SK-N-SH treated with all-trans-retinoic acid at 6 μM for 48 hours (cell line): ENCODE results near the gene DOK5.

Source experiments
- ATAC-seq: fragments of 200-7000 bp; cut with Tn5 transposase; 3 replicates; pipeline ENCODE4 v1.9.1; 2020; ENCODE audit warnings: mild to moderate bottlenecking, moderate library complexity
- ESRRG ChIP-seq: fragments of 250-450 bp; sonication (Bioruptor Pico); IDR thresholded peaks from 2 replicates; pipeline ENCODE4 v1.6.1; 2021; ENCODE audit warnings: mild to moderate bottlenecking
- GLIS3 ChIP-seq: fragments of 250-450 bp; sonication (Bioruptor Pico); IDR thresholded peaks from 2 replicates; pipeline ENCODE4 v1.5.0; 2020; ENCODE audit warnings: mild to moderate bottlenecking, moderate library complexity
- OSR1 ChIP-seq: fragments of 250-450 bp; sonication (Bioruptor Pico); IDR thresholded peaks from 2 replicates; pipeline ENCODE4 v1.8.0; 2022; ENCODE audit warnings: moderate library complexity, mild to moderate bottlenecking, inconsistent platforms
- PPARA ChIP-seq: fragments of 250-450 bp; sonication (Bioruptor Pico); IDR thresholded peaks from 2 replicates; pipeline ENCODE4 v1.5.0; 2020; ENCODE audit warnings: mild to moderate bottlenecking, borderline replicate concordance
- TCF4 ChIP-seq: fragments of 250-450 bp; sonication (Bioruptor Pico); IDR thresholded peaks from 2 replicates; pipeline ENCODE4 v1.8.0; 2021; ENCODE audit warnings: mild to moderate bottlenecking, moderate library complexity, borderline replicate concordance
- TOX ChIP-seq: fragments of 250-450 bp; sonication (Bioruptor Pico); IDR thresholded peaks from 2 replicates; pipeline ENCODE4 v1.8.0; 2021; ENCODE audit warnings: mild to moderate bottlenecking, moderate library complexity, borderline replicate concordance
- TSHZ2 ChIP-seq: fragments of 250-450 bp; sonication (Bioruptor Pico); IDR thresholded peaks from 2 replicates; pipeline ENCODE4 v1.5.0; 2020; ENCODE audit warnings: mild to moderate bottlenecking, moderate library complexity
- ZC3H10 ChIP-seq: fragments of 250-450 bp; sonication (Bioruptor Pico); IDR thresholded peaks from 2 replicates; pipeline ENCODE4 v1.5.1; 2021; ENCODE audit warnings: mild to moderate bottlenecking, moderate library complexity
- ZFP3 ChIP-seq: fragments of 250-450 bp; sonication (Bioruptor Pico); IDR thresholded peaks from 2 replicates; pipeline ENCODE4 v1.5.0; 2020; ENCODE audit warnings: mild to moderate bottlenecking, moderate library complexity
- ZFP30 ChIP-seq: fragments of 450-650 bp; formaldehyde crosslinking; IDR thresholded peaks from 2 replicates; pipeline ENCODE4 v1.5.0; 2022; ENCODE audit warnings: mild to moderate bottlenecking, moderate library complexity
- ZNF70 ChIP-seq: fragments of 450-650 bp; formaldehyde crosslinking; IDR thresholded peaks from 2 replicates; pipeline ENCODE4 v1.5.0; 2020; ENCODE audit warnings: mild to moderate bottlenecking, moderate library complexity
- ZNF8 ChIP-seq: fragments of 450-650 bp; formaldehyde crosslinking; IDR thresholded peaks from 2 replicates; pipeline ENCODE4 v1.5.0; 2020; ENCODE audit warnings: mild to moderate bottlenecking, moderate library complexity
- TF ChIP-seq, protein P1 (sequence below): fragments of 250-450 bp; sonication (Bioruptor Pico); IDR thresholded peaks from 2 replicates; pipeline ENCODE4 v1.5.1; 2021; ENCODE audit warnings: mild to moderate bottlenecking, moderate library complexity
- TF ChIP-seq, protein P2 (sequence below): fragments of 250-450 bp; sonication (Bioruptor Pico); IDR thresholded peaks from 2 replicates; pipeline ENCODE4 v1.5.1; 2020; ENCODE audit warnings: low read depth, mild to moderate bottlenecking, moderate library complexity
- TF ChIP-seq, protein P3 (sequence below): fragments of 250-450 bp; sonication (Bioruptor Pico); IDR thresholded peaks from 2 replicates; pipeline ENCODE4 v1.8.0; 2021; ENCODE audit warnings: low read depth, mild to moderate bottlenecking, moderate library complexity, borderline replicate concordance

DOK5 gene

DNA sequence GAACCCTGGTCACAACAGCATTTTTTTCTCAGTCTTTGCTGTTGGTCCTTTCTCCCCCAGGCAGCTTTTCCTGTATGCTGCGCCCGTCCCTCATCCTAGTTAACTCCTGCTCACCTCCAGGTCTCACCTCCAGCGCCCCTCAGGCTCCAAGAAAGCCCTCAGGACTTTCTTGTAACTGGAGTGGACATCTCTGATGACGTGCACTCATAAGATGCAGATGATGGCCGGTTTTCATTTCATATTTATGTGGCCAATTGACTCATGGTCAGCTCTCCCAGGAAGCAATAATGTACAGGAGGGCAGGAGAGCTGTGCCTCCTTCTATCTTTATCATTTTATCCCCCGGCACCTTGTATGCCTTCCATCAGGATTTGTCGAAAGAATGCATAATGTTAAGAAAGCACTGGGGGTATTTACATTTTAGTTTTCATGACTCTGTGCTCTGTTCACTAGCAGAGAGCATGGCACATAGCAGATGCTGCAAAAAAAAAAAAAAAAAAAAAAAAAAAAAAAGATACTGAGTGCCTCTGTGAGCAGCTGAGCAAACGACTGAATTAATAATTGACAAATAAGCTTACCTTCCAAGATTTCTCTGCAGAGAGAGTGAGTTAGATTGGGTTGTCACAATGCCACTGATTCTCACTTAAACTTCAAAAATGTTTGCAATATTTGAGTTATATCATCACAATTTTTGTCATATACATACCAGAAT, 170.2 kb downstream of the DOK5 start (continued):
- TF ChIP-seq, protein P1, sequence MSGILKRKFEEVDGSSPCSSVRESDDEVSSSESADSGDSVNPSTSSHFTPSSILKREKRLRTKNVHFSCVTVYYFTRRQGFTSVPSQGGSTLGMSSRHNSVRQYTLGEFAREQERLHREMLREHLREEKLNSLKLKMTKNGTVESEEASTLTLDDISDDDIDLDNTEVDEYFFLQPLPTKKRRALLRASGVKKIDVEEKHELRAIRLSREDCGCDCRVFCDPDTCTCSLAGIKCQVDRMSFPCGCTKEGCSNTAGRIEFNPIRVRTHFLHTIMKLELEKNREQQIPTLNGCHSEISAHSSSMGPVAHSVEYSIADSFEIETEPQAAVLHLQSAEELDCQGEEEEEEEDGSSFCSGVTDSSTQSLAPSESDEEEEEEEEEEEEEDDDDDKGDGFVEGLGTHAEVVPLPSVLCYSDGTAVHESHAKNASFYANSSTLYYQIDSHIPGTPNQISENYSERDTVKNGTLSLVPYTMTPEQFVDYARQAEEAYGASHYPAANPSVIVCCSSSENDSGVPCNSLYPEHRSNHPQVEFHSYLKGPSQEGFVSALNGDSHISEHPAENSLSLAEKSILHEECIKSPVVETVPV (CRISPR knock-in tag): no peak
- TF ChIP-seq PPARA (CRISPR knock-in tag) (no peak), ZNF70 (CRISPR knock-in tag) (no peak), ZFP30 (CRISPR knock-in tag) (no peak)

- TF ChIP-seq PPARA (CRISPR knock-in tag) (no peak), OSR1 (no peak), ZC3H10 (CRISPR knock-in tag) (no peak), GLIS3 (CRISPR knock-in tag) (no peak), ESRRG (no peak), TCF4 (no peak), ZNF70 (CRISPR knock-in tag) (no peak), ZFP3 (CRISPR knock-in tag) (no peak), TOX (CRISPR knock-in tag) (no peak), ZNF8 (no peak), TSHZ2 (CRISPR knock-in tag) (no peak)
- TF ChIP-seq, protein P1 (CRISPR knock-in tag): no peak
- TF ChIP-seq, protein P2, sequence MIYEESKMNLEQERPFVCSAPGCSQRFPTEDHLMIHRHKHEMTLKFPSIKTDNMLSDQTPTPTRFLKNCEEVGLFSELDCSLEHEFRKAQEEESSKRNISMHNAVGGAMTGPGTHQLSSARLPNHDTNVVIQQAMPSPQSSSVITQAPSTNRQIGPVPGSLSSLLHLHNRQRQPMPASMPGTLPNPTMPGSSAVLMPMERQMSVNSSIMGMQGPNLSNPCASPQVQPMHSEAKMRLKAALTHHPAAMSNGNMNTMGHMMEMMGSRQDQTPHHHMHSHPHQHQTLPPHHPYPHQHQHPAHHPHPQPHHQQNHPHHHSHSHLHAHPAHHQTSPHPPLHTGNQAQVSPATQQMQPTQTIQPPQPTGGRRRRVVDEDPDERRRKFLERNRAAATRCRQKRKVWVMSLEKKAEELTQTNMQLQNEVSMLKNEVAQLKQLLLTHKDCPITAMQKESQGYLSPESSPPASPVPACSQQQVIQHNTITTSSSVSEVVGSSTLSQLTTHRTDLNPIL (CRISPR knock-in tag): no peak
- no peak for ATAC-seq
These were observed 170.7 kb downstream of the DOK5 start for GRCh38 chr20:54646156-54646517.

DNA sequence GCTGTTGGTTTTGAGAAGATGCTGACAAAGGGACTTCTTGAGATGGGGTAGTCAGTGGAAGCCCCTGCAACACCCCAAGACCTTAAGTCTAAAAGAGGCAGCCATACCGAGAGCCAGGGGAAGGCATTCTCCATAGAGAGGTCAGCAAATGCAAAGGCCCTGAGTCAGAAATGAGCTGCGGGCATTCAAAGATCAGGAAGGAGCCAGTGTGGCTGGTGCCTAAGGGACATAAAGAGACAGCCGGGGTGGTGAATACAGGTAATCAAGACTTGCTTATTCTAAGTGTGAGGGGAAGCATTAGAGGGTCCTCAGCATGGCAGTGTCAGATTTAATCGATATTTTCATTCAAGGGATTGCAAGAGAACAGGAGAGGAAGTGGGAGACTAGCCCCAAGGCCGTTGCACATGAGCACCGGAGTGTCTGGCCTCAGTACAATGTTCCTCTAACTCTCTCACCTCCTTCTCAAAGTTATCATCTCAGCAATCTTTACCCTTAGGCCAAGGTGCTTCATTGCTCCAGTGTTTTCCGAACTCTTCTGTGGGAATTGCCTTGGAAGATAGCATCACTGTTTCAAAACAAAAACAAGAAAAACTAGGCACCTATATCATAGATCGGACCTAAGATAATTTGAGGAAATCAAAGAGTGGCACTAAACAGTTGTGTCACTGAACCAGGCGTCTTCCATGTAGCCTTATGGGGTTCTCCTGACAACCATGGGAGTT, 173.2 kb downstream of the DOK5 start:
- TF ChIP-seq ZFP30 (CRISPR knock-in tag): no peak
- no peak for TF ChIP-seq TSHZ2 (CRISPR knock-in tag)
- TF ChIP-seq TCF4: no peak
- TF ChIP-seq, protein P1 (CRISPR knock-in tag): no peak
- TF ChIP-seq, protein P3, sequence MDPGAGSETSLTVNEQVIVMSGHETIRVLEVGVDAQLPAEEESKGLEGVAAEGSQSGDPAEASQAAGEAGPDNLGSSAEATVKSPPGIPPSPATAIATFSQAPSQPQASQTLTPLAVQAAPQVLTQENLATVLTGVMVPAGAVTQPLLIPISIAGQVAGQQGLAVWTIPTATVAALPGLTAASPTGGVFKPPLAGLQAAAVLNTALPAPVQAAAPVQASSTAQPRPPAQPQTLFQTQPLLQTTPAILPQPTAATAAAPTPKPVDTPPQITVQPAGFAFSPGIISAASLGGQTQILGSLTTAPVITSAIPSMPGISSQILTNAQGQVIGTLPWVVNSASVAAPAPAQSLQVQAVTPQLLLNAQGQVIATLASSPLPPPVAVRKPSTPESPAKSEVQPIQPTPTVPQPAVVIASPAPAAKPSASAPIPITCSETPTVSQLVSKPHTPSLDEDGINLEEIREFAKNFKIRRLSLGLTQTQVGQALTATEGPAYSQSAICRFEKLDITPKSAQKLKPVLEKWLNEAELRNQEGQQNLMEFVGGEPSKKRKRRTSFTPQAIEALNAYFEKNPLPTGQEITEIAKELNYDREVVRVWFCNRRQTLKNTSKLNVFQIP (CRISPR knock-in tag): no peak
- ATAC-seq: no peak
